ENCODE results near the gene ZNF25. TPM values are rescaled to one million over a fixed set of nuclear protein-coding genes. Genes with fewer than 3 reads are reported as not detected.

The ZNF25 gene
- total RNA-seq, 1 experiment from 2014 or later: 2.6 TPM

- H3K36me3 ChIP-seq (ENCODE audit: low read depth): no peaks in the 10 kb centered on the region
- POLR2A ChIA-PET (ENCODE audit: unreplicated experiment): no interaction called here
- no peak for DNase-seq
- no peaks in the 10 kb centered on the region for H3K27me3 ChIP-seq (ENCODE audit: insufficient read depth, low read depth)
- no peak overlapping the region for H3K4me3 ChIP-seq
- CTCF ChIA-PET: no interaction called here
- H3K9me2 ChIP-seq (ENCODE audit: insufficient read depth): no peaks in the 10 kb centered on the region
- intact Hi-C loops (cut with micrococcal nuclease; ENCODE audit: unreplicated experiment): no loop called here
- BruUV-seq (replicated peaks): no TSS peak
- no peak for TF ChIP-seq EZH2 (IDR thresholded peaks at IDR 0.05; ENCODE audit: low read depth)
- no peak for TF ChIP-seq CTCF (conservative IDR thresholded peaks at IDR 0.05)
- no peaks in the 10 kb centered on the region for H3K4me1 ChIP-seq (replicated peaks; ENCODE audit: insufficient read depth)
- no peaks in the 10 kb centered on the region for H3K79me2 ChIP-seq (ENCODE audit: low read depth)
- no peaks in the 10 kb centered on the region for H3K9me3 ChIP-seq (ENCODE audit: insufficient read depth, low read depth)
- H3K4me2 ChIP-seq: no peak overlapping the region
- no peaks in the 10 kb centered on the region for H4K20me1 ChIP-seq (ENCODE audit: insufficient read depth)
- H3F3A ChIP-seq (ENCODE audit: insufficient read depth, low read depth): no peaks in the 10 kb centered on the region
- no peak overlapping the region for H2AFZ ChIP-seq
- H3K27ac ChIP-seq: no peak overlapping the region
These were observed 15.8 kb downstream of the ZNF25 start for GRCh38 chr10:37960591-37961137.

GRCh38 chr10:37957841-37958240 lies 18.6 kb downstream of the ZNF25 start:
- Histone ChIP-seq H3K79me2 (ENCODE audit: low read depth) (no peaks in the 10 kb centered on the region), H3F3A (ENCODE audit: insufficient read depth, low read depth) (no peaks in the 10 kb centered on the region), H3K27ac (no peak overlapping the region), H2AFZ (no peak overlapping the region), H3K27me3 (ENCODE audit: insufficient read depth, low read depth) (no peaks in the 10 kb centered on the region), H4K20me1 (ENCODE audit: insufficient read depth) (no peaks in the 10 kb centered on the region), H3K4me2 (no peak overlapping the region), H3K36me3 (ENCODE audit: low read depth) (no peaks in the 10 kb centered on the region), H3K4me1 (replicated peaks; ENCODE audit: insufficient read depth) (no peaks in the 10 kb centered on the region), H3K4me3 (no peak overlapping the region), H3K9me2 (ENCODE audit: insufficient read depth) (no peaks in the 10 kb centered on the region), H3K9me3 (ENCODE audit: insufficient read depth, low read depth) (no peaks in the 10 kb centered on the region)
- no TSS peak for BruUV-seq (replicated peaks)
- DNase-seq: no peak
- ChIA-PET CTCF (no interaction called here), POLR2A (ENCODE audit: unreplicated experiment) (no interaction called here)
- no peak for TF ChIP-seq CTCF (conservative IDR thresholded peaks at IDR 0.05)
- no peak for TF ChIP-seq EZH2 (IDR thresholded peaks at IDR 0.05; ENCODE audit: low read depth)
- intact Hi-C loops (cut with micrococcal nuclease; ENCODE audit: unreplicated experiment): no loop called here

- BruUV-seq (replicated peaks): no TSS peak
These were observed 23.5 kb downstream of the ZNF25 start for GRCh38 chr10:37952926-37953325.

More at GRCh38 chr10:37952926-37953325, 23.5 kb downstream of the ZNF25 start:
- intact Hi-C loops (cut with micrococcal nuclease; ENCODE audit: unreplicated experiment): no loop called here
- Histone ChIP-seq H3K9me2 (ENCODE audit: insufficient read depth) (no peaks in the 10 kb centered on the region), H3K27ac (no peak overlapping the region), H3K79me2 (ENCODE audit: low read depth) (no peaks in the 10 kb centered on the region), H3K4me1 (replicated peaks; ENCODE audit: insufficient read depth) (no peaks in the 10 kb centered on the region), H3F3A (ENCODE audit: insufficient read depth, low read depth) (no peaks in the 10 kb centered on the region), H3K4me3 (no peak overlapping the region), H3K4me2 (no peak overlapping the region), H4K20me1 (ENCODE audit: insufficient read depth) (no peaks in the 10 kb centered on the region), H3K27me3 (ENCODE audit: insufficient read depth, low read depth) (no peaks in the 10 kb centered on the region), H2AFZ (no peak overlapping the region), H3K9me3 (ENCODE audit: insufficient read depth, low read depth) (no peaks in the 10 kb centered on the region), H3K36me3 (ENCODE audit: low read depth) (no peaks in the 10 kb centered on the region)
- POLR2A ChIA-PET (ENCODE audit: unreplicated experiment): no interaction called here
- no peak for DNase-seq
- CTCF ChIA-PET: no interaction called here
- TF ChIP-seq CTCF (conservative IDR thresholded peaks at IDR 0.05) (no peak), EZH2 (IDR thresholded peaks at IDR 0.05; ENCODE audit: low read depth) (no peak)

Measured in PC-9 (cell line).